ENCODE results near the gene HOXA13.

GRCh38 chr7:27155816-27156507 lies 43.9 kb downstream of the HOXA13 start:
- TF ChIP-seq CTCF (conservative IDR thresholded peaks at IDR 0.05; ENCODE audit: low read length): no peak; the same call in 1 of the 2 replicates
- TF ChIP-seq EZH2phosphoT487 (IDR thresholded peaks at IDR 0.05; ENCODE audit: borderline replicate concordance, low read depth, low read length): no peak

All from OCI-LY7 (cell line).